EH (cell line): ENCODE measurements around the gene CSTF2T.
A peak's percentile ranks its signal among the peaks of the same experiment; 100 is the strongest.
"Not testable (repeated sequence)": the region's sequence is repeated elsewhere in the genome, so short reads cannot be mapped to it uniquely, and the experiment has no call there.

ENCODE experiments used
- DNase-seq: peaks from one replicate; pipeline ENCODE4 v3.0.0-alpha.2; 2015; ENCODE audit warnings: low read depth

Gene CSTF2T

DNA sequence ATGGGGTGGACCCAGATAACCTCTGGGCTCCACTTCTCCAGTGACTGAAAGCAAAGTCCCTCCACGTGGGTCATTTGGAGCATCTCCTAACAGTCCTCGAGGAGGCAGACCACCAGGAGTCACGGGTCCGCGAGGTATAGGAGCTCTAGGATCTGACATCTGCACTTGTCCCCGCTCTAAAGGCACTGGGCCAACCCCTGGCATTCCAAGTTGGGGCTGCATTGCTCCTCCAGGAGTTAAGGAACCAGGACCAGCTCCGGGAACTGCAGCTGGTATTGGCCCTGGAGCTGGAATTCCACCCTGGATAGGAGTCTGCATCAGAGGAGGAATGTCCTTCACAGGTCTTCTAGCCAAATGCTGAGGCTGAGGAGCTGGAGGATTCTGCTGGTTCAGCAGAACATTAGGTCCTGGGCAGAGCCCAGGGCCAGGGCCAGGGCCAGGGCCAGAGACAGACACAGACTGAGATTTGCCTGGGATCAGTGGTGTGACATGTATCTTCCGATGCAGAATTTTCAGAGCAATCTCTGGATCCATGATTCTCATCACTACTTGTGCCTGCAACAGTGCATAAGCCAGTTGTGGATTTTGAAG, 827 bp downstream of the CSTF2T start:
- DNase-seq, result no peak

DNA sequence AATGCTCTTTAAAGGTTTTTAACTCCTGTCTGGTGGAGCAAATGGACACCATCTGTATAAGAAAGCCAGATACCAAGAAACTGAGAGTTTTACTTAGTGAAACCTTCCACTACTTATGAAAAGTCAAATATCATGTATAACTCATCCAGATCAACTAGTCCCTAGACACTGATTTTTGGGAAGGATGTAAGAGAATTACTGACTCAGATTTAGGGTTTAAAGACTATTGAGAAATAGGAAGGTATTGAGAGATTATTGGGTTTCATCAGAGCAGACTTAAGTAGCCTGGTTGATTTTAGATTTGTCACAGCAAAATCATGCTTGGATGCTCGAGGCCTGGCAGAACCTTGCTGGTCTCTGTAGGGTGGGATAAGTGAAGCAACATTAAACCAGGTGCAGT, 3.1 kb downstream of the CSTF2T start:
- no peak for DNase-seq

DNA sequence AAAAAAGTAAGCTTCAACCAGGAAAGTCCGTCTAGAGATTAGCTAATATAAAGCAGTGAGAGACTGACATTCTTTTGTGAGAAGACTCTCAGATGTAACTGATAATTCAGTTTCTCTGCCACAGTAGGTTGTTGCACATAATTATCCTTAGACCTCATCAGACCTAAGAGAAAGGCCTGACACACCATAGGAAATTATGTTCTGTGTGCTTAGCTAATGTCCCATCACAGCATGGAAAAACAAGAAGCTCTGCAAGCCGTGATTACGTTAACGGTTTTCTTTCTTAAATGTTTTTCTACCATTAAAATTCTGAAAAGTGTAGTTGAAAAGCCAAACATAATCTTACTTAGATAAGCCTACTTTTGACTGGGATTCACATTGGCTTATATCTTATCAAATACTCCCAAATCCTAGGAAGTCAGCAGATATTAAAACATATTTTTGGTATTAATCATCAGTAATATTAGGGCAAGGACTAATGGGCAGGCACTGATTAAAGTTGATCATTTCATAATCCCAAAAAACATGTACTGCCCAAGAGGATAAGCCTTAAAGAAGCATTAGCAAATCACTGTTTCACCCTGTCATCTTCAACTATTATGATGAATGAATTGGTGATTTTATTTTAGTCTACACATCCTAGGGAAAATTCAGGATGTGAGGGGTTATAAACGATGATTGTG, 5.2 kb downstream of the CSTF2T start:
- no peak for DNase-seq

DNA sequence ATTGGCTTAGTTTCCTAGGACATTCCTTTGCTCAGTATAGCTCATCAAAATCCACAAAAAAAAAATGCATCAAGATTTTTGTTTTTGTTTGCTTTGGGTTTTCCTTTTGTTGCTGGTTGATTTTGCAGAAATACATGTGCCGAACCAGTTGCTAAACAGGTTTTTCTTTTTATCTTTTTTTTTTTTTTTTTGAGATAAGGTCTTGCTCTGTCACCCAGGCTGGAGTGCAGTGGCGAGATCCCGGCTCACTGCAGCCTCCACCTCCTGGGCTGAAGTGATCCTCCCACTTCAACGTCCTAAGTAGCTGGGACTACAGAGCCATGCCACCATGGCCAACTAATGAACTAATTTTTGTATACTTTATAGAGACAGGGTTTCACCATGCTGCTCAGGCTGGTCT, 8.3 kb downstream of the CSTF2T start:
- no peak for DNase-seq

DNA sequence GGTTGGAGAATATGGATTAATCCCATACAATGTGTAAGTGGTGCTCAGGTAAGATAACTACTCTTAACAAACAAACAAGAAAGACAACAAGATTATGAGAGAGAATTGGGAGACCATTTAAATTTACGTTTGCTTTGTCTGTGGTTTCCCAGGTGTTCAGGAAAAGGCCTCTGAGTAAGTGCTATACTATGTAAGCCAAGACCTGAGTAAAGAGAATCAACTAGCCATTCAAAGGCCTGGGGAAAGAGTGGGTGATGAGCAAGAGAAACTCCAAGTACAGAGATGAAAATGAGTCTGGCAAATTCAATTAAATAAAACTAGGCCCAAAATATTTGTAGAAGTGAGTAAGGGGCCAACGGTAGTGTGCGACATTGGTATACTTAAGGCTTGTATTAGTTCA, 9.9 kb downstream of the CSTF2T start:
- DNase-seq, result no peak

DNA sequence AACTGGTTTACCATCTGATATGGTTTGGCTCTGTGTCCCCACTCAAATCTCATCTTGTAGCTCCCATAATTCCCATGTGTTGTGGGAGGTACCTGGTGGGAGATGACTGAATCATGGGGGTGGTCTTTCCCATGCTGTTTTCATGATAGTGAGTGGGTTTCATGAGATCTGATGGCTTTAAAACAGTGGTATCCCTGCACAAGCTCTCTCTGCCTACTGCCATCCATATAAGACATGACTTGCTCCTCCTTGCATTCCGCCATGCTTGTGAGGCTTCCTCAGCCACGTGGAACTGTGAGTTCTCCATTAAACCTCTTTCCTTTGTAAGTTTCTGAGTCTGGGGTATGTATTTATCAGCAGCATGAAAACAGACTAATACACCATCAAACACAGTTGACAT, 10.6 kb downstream of the CSTF2T start:
- DNase-seq, result not testable (repeated sequence)

DNA sequence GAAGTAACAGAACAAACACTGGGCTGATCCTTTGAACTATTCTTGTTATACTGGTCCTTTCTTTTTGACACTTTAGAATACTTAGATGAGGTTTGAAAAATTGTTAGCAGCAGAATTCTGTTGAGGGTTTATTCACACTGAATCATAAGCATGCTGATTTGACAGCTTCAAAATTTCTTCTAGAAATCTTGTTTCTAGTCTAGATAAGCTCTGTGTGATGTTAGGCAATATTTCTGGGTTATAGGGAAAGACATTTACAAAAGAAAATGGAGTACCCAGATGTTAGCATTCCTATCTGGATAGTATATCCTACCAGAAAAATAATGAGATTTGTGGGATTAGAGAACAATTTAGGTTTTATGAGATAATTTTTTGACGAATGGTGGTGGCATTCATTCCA, 12.1 kb downstream of the CSTF2T start:
- DNase-seq, result no peak

DNA sequence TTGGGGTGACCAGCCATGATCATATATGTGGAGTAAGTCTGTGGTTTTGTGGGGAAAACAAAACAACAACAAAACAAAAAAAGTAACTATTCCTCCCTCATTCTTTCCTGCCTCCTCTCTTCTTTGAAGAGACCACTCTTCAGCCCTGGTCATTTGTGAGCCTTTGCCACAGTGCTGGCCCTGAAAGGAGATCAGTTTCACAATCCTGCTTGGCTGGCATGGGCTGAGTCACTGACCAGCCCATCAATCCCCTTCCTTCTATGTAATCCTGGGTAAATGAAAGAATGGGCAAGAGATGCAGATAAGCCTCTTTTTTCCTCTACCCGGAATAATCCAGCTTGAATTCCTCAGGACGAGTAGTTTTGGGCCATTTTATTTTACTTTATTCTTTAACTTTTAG, 13.6 kb downstream of the CSTF2T start:
- peak; percentile 8 for DNase-seq

DNA sequence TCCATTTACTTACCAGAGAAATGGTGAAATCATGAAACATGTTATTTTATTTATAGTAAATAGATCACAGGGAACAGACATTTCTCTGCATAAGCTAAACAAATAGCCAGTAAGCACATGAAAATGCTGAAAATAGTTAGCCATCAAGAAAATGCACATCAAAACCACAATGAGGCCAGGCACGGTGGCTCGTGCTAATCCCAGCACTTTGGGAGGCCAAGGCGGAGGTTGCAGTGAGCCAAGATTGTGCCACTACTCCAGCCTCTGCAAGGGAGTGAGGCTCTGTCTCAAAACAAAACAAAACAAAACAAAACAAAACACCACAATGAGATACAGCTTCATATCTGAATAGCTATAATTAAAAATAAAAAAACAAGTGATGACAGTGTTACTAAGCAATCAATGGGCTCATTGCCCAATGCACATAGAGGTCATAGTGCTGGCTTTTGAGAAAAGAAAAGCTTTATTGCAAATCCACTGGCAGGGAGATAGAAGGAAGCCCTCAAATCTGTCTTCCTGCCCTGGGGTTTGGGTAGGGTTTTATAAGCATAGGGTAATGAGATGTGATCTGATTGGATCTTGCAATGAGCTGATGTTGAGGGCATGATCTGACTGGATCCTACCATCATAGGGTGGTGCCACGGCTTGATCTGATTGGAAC, 16.2 kb downstream of the CSTF2T start:
- DNase-seq, result peak; percentile 49

DNA sequence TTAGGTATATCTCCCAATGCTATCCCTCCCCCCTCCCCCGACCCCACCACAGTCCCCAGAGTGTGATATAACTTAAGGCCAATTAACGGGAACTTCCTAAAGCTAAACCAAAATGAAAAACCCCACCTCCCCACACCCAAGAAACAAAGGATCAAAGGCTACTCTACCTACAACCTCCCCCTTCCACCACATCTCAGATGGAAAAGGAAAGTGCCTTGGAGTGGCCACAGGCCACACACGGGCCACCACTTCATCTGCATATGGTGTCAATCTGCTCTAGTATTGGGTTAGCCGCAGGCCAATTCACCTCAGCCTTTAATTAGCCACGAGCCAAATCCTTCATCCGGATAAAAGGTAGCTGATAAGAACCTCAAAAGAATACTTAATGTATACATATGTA, 19.6 kb downstream of the CSTF2T start:
- no peak for DNase-seq

DNA sequence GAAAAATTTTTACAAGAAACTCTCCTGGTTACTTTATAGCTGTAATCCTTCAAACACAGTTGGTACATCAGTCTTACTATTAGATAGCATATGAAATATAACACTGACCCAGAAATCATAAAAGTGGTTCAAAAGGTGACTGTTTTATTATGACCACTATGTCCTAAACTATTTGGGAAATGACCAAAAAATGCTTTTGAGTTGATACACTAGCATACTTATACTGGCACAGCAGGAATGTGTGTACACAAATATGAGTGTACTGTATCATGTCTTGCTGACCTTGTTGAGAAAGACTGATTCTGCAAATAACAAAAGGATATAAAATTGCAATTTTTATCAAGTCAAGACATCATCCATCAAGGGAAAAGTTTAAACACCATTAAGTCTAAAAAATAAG, 24.3 kb downstream of the CSTF2T start:
- DNase-seq, result peak; percentile 30

DNA sequence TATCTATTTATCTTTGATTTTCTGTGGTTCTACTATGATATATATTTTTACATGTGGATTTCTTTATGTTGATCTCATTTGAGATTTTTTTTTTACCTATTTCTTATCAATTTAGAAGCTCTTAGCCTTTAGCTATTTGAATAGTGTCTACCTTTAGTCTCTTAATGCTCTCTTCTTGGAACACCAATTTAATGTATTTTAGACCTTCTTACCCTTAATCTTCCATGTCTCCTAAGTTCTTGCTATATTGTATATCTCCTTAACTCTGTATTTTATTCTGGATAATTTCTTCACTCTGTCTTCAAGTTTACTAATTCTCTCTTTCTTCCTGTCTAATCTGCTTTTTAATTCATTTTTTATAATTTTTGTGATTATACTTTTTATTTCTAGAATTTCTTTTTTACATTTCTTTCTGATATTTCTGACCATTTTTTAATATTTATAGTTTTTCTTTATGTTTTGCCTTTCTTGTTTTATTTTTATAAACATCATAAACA, 27.3 kb downstream of the CSTF2T start:
- DNase-seq, result no peak

DNA sequence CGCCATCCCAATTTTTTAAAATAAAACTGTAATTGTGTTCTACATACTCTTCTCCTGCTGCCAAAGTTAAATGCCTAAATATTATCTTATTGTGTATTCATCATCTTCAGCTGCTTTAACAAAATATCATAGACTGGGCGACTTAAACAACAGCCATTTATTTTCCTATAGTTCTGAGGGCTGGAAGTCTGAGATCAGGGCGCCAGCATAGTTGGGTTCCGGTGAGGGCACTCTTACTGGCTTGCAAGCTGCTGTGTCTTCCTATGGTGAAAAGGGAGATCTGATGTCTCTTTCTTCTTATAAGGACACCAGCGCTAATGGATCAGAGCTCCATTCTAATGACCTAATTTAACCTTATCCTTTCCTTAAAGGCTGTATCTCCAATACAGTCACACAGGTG, 30.4 kb downstream of the CSTF2T start:
- DNase-seq, result no peak

DNA sequence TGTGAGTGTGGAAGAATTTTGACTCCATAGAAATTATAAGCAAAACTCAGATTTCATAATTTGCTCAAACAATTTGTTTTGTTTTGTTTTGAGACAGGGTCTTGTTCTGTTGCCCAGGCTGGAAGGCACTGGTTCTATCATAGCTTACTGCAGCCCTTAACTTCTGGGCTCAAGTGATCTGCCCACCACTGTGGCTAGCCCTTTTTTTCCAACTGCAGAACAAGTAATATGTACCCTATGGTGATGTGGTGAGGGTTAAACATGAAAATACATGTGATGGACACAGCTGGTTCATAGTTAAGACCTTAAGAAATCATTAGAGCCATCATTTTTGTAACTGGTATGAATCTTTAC, 31.1 kb downstream of the CSTF2T start:
- no peak for DNase-seq

DNA sequence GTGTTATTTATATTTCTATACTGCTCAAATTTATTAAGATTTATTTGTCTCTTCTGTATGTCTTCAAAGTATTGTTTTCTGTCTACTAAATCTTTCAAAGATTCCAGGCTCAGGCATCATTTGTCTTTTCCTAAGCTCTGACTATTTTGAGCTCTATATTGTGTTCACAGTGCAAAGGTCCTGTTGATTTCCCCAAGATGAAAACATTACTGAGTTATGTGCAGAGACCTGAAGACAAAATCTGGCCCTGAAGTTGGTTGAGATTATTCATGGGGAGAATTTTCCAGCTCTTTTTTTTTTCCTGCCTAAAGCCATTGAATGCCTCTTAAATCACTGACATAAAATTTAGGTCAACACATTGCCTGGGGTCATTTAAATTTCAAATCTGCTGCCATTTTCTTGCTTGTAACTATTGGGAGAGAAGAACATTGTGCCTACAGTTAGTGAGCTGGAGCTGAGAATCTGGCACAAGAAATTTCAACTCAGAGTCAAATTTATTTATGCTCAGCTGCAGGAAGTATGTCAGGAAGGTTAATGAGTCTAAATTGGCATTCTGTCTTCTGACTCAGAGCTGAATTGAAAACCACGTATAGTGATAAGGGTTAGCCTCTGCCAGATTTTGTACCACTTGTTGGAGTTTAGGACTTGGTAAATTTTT, 31.6 kb downstream of the CSTF2T start:
- DNase-seq, result peak; percentile 50

DNA sequence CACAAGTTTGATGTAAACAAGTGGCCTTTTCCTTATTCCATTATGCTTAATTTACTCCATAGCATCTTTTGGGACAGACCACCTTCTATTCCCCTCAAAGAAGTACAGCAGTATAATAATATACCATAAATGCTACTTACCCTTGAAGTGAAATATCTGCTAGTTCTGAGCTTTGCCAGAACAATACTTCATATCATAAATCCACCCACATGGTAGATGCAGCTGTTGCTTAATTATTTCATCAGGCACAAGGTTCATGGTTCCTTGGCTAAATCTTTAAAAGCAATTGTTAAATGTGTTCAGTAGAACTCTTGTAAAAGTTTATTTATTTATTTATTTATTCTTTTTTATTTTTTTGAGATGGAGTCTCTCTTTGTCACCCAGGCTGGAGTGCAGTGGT, 32.9 kb downstream of the CSTF2T start:
- DNase-seq, result no peak

DNA sequence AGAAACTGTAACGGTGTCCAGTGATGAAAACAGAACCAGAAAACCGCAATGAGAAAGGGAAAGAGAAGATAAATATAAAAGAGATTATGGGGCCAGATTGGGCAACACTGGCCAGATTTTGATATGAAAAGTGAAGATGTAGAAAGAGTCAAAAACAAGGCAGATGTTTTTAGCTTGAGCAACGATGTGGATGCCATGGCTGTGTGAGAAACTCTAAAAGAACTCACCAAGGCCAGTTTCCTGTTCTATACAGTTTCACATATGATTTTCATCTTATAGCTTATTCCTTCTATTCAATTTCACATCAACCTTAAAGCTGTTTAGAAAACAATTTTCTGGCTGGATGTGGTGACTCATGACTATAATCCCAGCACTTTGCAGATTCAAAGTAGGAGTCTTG, 36.3 kb downstream of the CSTF2T start:
- DNase-seq, result no peak

DNA sequence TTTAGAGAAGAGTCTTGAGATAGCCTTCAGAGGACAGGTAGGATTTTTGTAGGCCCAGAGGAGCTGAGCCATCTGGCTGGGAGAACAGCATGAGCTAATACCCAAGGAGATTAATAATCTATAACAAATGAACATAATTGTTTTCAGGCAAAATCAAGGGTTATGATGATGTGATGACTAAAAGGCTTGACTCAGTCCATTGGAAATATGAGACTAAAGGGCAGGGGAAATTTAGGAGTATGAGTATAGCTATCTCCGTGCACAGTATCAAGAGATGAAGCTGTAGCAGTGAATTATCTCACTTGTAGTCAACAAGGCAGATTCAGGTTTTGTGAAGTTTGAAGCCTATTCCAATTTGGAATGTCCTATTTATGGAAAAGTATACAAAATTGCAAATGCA, 40.1 kb downstream of the CSTF2T start:
- no peak for DNase-seq

DNA sequence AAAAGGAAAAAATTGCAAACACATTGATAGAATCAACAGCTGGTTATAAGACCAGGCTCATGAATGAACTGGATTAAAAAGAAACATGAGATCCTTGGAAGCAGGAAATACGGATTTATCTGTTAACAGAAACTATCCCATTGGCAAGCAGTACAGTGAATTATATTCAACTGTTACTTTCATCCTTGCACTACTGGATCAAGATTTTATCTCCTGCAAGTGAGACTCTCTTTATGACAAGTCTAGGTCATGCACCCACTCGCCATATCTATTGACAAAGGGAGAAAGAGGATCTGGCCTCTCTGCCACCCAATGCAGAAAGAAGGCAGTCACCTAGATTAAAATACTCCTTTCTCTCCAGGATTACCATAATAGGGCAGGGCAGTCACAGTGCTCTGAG, 41.4 kb downstream of the CSTF2T start:
- no peak for DNase-seq

DNA sequence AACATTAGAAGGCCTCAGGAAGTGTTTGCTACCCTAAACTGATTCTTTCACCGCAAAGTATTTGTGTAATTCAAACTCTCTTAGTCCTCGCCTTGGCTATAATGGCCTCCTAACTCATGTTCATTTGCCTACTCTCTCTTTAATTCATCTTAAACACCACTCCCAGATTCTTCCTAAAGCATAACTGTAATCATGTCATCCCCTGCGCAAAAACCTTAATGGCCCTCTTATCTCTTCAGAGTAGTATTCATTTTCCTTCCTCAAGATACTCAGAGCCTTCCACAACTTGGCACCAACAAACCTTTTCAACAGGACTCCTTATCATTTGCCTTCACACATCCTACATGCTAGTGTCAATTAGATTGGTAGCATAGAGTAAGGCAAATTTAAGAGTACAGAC, 42.9 kb downstream of the CSTF2T start:
- no peak for DNase-seq

DNA sequence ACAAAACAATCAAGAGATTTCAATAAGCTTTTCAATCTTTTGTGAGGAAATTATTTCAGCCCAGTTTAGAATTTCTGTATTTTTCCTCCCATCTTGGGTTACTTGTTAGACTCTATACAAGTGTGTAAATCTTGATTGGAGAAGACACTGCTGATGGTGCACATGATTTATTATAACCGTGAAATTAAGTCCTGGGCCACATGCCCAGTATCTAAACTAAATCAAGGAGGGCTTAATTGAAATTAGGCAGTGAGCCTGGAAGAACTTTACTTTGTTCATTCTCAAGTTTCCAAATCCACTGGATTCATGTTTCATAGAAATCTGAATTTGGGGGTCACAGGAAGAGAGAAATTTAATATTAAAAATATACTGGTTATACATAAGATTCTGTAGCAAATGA, 44.5 kb downstream of the CSTF2T start:
- no peak for DNase-seq

DNA sequence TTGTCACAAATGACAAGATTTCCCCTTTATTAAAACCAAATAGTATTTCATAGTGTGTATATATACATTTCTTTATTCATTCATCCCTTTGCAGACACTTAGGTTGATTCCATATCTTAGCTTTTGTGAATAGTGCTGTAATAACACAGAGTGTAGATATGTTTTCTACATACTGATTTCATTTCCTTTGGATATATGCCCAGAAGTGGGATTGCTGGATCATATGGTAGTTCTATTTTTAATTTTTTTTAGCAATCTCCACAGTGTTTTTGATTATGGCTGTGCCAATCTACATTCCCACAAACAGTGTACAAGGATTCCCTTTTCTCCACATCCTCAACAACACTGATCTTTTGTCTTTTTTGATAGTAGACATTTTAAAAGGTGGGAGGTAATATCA, 46.4 kb downstream of the CSTF2T start:
- DNase-seq, result peak; percentile 22

DNA sequence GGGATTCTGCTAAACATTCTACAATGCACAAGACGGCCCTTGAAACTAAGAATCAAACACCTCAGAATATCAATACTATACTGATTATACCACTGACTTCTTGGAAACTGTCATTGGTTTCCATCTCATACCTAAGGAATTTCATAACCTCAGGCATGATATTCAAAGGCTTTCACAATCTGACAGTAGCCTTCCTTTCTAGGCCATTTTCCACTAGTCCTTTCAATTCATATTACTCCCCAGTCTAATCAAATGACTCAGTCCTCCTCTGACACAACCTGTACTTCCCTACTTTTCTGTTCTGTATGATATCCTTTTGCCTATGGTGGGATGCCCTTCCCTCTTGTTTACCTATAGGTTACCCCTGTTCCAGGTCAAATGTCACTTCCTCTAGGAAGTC, 48.3 kb downstream of the CSTF2T start:
- peak; percentile 14 for DNase-seq
